ENCODE results near the gene SIGLEC11.

SIGLEC11 gene

DNA sequence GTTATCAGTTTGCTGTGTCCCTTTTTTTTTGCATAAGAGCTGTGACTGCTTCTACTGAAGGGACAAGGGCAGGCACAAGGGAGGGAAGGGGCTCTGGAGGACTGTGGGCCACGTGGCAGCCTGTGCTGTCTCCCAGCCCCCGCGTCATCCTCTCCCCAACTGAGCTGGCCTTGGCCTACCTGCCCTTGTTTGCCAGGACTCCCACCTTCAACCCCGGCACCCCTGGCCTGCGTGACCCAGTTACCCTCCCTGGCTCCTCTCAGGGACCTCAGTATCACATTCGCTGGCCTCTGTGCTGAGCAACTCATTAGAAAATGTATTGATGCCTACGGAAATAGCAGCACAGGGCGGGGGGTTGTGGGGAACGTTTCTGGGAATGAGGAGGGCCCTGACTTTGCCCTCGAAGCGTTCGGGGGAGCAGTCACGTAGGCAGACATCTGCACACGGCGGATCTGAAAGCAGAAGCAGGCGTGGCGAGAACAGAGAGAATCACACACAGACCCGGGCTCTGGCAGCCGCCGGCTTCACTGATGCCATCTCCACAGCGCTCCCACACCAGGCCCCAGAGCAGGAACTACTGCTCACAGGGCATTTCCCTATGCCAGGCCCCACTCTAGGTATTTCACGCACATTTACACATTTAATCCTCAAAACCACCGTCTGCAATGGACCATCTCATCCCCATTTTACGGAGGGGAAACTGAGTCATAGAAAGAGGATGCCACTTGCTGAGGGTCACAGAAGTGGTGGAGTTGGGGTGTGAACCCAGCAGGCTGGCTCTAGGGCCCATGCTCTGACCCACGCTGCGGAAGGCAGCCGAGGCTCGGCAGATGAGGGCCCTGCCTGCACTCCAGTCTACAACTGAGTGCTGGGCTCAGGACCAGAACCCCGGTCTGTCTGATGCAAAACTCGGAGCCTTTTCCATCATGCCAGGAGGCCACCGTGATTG, 37.6 kb downstream of the SIGLEC11 start:
- no peak for DNase-seq

DNA sequence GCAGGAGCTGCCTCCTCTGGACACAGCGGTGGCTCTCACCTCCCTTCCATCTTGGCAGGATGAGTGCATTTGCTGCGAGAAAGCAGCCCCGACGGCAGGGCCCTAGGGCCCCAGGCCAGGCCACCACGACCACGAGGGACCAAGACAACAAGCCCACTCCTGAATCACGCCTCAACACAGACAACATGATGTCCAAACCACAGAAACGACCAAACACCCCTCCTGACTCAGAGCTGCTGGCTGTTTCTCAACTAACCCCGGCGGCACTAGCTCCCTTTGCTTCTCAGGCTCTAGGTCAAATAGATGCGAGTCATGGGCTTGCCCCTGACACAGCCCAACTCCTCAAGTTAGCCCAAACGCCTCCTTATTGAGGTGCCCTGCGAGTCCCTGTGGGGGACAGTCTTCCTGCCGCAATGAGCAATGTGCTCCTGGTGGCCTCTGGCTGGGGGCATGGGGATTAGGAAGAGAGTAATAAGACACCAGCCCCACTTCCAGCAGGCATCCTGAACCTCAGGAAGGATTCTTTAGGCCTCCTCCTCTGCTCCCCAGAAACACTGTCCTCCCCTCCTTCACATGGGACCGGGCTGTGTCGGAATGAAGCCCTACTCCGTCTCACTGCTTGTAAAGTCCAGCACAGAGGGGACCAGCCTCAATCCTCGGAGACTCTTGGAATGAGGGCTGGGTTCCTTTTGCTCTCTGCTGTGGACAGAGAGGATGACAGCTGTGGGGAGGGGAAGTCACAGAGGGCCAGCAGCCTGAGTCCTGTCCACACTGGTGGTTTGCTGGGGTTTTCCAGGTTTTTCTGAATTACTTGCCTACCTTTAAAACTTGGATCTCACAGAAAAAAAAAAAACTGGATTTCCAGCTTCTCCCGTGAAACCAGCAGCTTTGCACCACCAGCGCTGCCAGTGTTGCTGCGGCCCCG, 38.8 kb downstream of the SIGLEC11 start:
- DNase-seq, result no peak

DNA sequence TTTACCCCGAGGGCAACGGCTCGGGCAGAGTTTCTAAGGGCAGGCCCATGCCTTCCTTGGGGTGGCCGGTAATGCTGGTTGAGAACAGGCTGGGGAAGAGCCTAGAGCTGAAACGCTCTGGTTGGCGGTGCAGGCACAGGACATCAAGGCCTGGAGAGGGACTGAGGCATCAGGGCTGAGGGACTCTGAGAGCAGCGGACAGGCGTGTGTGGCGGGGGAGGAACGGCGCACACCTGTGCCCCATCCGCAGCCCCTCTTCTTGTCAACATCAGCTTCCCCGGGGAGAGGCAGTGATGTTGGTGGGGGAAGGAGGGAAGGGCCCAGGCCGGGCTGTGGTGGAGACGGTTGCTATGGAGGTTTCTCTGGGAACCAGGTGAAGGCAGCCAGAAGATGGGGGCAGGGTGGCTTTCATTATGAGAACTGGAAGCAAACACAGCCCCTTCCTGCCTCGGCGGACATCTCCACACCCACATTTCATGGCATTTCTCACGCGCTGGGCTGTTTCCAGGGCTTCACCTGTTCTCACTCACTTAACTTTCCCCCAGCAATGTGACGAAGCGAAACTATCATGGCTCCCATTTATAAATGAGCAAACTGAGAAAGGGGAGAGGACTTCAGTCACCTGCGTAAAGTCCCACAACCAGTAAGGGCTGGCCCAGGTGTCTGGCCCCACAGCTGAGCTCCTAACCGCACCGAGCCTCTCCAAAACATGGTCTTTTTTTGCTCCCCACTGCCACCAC, 40.2 kb downstream of the SIGLEC11 start:
- DNase-seq, result peak; percentile 16

DNA sequence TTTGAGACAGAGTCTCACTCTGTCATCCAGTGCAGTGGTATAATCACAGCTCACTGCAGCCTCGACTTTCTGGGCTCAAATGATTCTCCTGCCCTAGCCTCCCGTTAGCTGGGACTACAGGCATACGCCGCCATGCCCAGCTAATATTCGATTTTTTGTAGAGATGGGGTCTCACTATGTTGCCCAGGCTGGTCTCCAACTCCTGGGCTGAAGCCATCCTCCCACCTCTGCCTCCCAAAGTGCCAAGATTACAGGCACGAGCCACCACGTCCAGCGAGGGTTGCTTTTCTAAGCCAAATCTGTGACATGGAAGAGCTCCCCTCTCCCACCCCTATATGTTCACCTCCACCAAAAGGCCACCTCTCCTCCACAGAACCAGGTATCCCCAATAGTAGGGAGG, 42.9 kb downstream of the SIGLEC11 start:
- no peak for DNase-seq

DNA sequence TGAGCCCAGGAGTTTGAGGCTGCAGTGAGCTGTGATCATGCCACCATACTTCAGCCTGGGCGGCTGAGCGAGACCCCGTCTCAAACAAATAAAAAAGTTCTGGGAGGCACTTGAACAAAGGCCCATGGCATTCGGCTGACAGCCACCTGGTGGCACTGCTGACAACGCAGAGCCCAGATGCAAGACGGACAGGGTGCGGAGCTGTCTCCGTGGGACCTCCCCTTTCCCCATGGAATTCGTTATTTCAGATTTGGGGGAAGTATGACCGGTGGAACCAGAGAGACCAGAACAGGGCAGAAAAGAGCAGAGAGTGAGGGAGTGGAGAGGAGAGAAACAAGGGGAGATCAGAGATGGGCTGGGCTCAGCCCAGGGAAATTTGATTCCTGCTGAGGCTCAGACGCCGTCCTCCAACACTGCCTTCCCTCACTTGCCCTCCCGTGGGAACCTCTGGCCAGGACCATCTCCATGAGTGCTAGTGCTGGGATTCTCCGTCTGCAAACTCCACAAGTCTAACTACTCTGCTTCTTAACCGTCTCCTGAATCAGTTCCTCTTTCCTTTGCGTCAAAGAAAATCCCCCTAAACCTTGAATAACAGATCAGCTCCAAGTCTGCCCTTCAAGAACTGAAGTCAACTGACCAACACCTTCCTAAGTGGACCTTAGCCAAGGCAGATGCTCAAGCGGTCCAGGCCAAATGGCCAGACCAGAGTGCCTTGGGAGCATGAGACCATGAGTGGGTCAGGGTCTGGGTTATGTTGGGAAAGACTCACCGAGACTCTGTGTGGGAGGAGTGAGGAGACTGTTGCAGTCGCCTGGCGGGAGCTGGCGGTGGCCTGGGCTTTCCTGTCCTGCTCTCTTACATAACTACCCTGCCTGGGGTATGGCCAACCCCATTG, 43.9 kb downstream of the SIGLEC11 start:
- DNase-seq, result no peak

DNA sequence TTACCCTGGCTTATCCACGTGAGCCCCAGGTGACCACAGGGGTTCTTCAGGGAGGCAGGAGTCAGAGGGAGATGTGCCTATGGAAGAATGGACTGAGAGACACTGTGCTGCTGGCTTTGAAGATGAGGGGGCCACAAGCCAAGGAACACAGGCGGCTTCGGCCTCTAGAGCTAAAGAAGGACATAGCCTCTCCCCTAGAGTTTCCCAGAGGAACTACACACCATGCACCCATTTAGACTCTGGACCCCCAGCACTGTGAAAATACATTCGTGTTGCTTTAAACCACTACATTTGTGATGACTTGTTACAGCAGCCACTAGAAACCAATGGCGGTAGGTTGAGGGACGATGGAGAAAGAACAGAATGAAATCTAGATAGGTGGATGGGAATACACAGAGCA, 45.7 kb downstream of the SIGLEC11 start:
- DNase-seq, result no peak

DNA sequence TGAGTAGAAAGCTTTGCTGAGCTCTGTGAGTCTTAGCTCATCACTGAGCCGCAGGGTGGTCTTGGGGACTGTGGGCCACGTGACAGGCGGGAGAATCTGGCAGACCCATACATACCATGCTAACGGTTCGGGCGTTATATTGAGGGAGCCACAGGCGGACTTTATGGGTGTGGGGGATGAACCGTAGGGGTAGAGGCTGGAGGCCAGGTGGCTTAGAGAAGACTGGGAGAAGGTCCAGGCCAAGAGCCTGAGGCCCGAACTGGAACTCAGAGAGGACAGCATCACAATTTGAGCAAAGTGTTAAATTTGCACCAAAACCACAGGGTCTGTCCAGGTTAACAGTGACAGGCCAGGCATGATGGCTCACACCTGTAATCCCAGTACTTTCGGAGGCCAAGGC, 47.3 kb downstream of the SIGLEC11 start:
- no peak for DNase-seq

DNA sequence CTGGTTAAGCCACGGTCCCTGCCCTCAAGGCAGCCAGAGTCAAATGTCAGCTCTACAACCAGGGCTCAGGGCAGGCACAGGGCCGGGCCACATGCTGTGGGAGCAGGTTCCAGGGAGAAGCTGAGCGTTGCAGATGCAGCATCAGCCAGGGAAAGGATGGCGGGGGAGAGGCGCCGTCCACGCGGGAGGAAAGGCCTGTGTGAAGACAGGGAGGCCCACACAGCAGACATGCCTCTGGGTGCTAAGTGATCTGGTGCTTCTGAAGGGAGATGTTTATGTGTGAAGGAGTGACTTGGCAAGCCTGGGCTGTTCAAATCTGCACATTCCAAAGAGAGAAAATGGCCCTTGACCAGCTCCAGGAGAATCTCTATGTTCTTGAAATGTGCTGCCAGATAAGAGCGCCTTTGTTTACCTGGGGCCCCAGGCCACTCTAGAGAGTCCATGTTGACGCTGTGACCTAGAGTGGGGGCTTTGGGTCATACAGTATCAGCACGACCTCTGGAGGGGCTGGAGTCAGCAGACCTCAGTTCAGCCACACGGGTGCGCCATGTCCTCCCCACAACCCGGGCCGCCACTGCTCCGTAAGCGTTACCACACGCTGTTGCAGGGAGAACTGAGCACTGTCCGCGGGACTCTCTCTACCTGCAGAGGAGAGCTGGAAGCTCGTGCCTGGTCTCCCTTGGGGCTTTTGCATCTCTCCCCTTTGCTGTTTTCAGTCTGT, 47.8 kb downstream of the SIGLEC11 start:
- DNase-seq, result no peak

DNA sequence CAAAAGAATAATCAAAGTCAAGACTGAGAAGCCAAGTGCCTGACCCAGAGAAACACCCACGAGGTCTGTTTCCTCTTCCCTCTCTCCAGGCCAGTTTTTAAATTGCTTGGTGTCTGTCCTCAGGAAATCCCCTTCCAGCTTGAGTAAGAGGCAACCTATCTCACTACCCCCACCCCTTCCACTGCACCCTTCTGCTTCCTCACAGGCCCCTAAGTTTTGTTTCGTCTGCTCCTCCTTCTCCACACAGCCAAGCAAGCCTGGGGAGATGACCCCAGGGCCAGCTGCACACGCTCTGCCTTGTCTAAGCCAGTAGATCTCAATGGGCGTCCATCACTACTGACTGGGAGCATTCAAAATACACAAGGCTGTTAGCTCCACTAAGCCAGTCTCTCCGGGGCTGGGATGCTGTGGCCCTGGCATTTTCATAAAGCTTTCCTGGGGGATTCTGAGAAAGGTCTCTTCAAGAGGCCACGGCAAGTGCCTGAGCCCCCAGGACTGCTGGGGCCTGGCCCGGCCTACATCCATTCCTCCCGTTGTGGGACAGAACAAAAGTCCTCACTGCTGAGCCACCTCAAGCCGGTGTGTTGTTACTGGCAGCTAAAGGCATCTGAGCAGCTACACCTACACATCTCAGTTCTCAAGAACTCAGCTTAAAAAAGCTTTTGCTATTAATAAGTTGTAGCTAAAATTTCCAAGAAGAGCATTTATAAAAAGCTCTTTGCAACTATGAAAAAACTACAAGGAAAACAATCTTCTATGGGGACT, 49.4 kb downstream of the SIGLEC11 start:
- DNase-seq, result no peak

DNA sequence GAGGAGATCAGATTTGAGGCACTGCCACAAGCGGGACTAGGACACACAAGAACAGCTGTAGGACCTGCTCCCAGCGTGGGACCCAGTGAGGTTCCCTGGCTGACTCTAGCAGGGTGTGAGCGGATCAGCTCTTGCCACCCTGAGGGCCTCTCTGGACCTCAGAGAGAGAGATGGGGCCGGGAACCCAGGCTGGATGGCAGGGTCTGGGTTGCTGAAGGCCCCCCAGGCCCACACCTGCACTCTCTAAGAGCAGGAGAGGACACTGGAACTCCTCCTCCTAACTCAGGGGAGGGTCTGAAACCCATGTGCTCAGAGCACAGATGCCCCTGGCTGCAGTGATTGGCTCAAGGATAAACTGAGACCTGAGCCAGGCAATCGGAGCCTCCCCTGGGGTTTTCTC, 50.8 kb downstream of the SIGLEC11 start:
- peak; percentile 61 for DNase-seq

DNA sequence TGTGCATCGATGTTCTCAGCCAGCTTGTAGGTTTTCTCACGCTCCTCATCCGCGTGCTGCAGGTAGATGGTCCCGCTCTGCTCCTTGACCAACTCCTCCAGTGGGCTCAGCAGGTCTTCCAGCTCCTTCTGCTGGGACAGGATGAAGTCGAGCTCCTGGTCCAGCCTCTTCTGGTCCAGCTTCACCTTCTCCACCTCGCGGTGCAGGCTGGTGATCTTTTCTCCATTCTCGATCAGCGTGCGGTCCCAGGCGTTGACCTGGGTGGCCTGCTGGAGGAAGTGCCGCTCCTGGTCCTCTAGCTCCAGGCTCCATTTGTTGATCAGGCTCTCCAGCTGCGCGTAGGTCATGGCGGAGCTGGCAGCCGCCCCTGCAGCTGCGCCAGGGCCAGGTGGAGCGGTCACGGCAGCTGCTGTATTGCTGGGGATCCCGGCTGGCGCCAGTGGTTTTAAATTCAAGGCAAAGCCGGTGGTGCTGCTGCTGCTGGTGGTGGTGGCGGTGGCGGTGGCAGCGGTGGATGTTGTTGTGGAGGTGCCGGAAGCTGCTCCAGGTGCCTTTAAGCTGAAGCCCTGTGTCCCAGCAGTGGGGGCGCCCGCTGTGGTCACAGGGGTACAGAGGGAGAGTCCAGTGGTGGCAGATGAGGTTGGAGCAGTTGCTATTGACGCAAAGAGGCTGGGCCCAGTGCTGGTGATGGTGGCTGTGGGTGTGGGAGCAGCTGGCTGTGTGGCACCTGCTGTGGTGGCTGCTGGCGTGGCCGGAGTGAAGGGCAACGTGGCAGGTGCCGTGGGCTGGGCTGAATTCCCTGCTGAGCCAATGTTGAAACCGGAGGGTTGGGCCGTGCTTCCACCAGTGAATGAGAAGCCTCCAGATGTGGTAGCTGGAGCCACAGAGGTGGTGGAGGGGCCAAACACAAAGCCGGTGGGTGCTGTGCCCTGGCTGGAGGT, 52.2 kb downstream of the SIGLEC11 start:
- DNase-seq, result no peak

DNA sequence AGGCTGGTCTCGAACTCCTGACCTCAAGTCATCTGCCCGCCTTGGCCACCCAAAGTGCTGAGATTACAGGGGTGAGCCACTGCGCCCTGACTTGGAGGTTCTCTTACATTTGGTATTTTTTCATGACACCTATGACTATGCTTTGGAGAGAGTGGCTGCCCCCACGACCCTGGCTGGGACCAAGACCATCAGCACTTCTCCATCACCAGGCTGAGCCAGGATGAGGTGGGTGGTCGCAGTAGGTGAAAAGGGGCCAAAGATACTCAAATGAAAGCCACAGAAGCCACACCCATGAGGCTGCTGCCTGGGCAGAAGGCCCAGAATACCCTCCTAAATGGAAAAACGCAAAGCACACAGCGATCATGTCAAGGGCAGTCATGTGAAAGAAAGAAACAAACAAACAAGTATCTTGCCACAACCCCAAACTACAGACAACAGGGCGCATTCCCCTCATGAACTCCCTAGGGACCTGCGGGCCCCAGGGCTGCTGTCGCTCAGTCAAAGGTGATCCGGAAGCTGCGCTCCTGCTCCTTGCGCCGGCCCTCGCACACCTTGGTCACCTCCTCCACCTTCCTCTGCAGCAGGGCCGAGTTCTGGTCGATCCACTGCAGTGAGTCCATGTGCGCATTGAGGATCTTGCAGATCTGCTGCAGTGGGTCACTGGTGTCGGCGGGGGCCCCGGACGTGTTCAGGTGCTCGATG, 53.1 kb downstream of the SIGLEC11 start:
- DNase-seq, result no peak

DNA sequence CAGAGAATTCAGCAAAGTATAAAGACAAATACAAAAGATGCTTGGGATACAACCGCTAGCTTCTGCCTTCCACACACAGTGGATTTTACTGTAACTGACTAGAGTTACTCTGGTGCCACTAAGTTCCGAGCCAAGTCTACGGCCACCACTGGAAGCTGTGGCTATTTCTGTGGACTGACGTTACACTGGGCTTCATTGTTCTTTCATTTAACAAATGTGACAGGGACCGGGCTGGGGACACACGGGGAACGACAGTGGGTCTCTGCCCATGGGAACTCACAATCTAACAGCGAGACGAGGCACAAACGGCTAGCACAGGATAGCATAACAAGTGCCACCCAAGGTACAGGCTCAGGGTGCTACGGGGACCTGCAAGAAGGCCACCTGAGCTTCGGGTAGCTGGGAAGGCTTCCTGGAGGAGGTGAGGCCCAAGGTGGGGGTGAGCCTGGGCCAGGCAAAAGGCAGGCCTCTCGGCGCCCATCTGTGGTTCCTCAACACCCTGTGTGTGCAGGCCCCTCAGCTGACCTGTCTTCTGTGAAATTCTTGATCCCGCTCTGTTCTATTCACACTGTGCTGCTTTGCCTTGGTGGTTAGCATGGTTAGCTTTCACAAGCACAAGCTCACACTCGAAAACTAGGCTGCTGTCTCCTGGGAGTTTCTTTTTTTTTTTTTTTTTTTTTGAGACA, 54.0 kb downstream of the SIGLEC11 start:
- no peak for DNase-seq

DNA sequence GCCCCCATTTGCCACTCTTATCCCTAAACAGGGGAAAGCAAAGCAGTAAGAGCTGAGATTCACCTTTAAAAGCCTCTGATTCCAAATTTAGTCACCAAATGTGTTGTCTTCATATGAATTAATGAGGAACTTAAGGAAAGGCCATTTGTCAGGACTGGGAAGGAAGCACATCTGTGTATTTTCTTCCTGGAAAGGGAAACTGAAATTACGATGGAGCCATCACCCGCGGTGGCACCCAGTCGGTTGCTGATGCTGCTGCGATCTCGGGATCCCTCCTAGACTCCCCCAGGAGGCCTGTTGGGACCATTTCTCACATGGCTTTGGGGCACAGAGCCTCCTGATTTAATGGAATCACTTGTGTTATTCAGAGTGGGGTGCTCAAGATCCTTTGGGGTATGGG, 56.8 kb downstream of the SIGLEC11 start:
- no peak for DNase-seq
